OCI-LY7 (cell line): ENCODE measurements around the gene CANT1.

ENCODE experiments used
- EZH2phosphoT487 ChIP-seq: fragments of 200-600 bp; sonication (generic); IDR thresholded peaks from 2 replicates; pipeline ENCODE4 v1.6.1; 2018; ENCODE audit warnings: low read depth, borderline replicate concordance, mild to moderate bottlenecking, mixed run types, antibody characterized with exemption, low read length, moderate library complexity, mixed read lengths
- TF ChIP-seq, protein P1 (sequence below): fragments of 200-600 bp; sonication (generic); conservative IDR thresholded peaks from 2 replicates; pipeline ENCODE4 v1.5.1; 2014; ENCODE audit warnings: mild to moderate bottlenecking, antibody characterized with exemption, low read length, moderate library complexity, mixed read lengths

DNA sequence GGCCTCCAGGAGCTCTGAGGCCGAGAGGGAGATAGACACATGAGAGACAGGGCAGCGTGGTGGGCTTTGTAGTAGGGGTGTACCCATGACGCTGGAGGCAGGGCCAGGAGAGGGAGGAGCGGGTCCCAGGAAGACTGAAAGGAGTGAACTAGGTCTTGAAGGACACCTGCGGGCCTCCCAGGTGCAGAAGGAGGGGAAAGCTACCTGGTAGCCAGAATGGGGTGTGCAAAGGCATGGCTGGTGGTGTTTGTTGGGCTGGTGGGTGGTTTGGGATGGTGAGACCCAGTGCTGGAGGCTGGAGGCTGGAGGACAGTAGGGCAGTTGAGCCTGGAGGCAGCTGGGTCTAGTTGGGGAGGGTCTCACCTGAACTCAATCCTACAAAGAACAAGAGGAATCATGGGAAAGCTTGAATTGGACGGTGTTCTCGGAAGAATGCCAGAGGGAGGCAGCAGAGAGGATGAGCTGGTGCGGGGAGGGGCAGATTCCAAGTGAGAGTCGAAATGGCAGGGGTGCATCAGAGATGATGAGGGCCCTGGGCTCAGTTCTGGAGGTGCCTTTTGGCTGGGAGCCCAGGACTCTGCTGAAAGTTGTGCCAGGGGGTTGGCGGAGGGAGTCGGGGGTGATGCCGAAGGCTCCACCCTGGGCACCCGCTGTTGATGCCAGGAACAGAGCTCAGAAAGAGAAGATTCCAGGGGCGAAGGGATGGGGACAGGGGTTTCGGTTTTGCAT is 35.6 kb upstream of the CANT1 start:
- TF ChIP-seq, protein P1, sequence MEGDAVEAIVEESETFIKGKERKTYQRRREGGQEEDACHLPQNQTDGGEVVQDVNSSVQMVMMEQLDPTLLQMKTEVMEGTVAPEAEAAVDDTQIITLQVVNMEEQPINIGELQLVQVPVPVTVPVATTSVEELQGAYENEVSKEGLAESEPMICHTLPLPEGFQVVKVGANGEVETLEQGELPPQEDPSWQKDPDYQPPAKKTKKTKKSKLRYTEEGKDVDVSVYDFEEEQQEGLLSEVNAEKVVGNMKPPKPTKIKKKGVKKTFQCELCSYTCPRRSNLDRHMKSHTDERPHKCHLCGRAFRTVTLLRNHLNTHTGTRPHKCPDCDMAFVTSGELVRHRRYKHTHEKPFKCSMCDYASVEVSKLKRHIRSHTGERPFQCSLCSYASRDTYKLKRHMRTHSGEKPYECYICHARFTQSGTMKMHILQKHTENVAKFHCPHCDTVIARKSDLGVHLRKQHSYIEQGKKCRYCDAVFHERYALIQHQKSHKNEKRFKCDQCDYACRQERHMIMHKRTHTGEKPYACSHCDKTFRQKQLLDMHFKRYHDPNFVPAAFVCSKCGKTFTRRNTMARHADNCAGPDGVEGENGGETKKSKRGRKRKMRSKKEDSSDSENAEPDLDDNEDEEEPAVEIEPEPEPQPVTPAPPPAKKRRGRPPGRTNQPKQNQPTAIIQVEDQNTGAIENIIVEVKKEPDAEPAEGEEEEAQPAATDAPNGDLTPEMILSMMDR = no peak
- TF ChIP-seq EZH2phosphoT487 = no peak
